ENCODE results near the gene AMN1. TPM values are rescaled to one million over a fixed set of nuclear protein-coding genes. Genes with fewer than 3 reads are reported as not detected.

The AMN1 gene
- total and polyA plus RNA-seq, 2 of the 13 experiments (the other 11 are each of a cell fraction or from before 2014, with no cell fraction given), result 7.5 to 26.5 TPM

DNA sequence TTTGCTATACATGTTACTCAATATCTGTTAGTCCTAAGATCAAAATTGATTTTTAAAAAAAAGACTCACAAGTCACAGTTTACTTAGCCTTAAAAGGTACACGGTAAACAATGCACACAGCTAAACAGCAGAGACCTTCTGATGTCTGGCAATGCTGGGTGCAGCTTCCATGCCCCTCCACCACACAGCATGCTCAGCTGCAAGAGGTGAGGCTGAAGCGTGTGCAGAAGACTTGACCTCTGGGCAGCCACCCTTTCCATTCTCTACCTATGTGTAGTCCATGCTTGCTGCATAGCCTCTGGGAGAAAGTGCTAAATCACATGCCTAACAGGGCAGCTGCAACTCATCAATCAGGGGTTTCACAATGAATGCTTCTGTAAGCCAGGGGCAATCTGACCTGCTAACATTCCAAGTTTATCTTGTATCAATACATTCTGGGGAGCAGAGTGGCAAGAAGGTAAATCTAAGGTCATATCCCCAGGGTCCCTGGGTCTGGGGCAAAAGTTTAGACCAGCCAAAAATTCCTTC, 44.5 kb upstream of the AMN1 start (continued):
- TF ChIP-seq, protein P1, sequence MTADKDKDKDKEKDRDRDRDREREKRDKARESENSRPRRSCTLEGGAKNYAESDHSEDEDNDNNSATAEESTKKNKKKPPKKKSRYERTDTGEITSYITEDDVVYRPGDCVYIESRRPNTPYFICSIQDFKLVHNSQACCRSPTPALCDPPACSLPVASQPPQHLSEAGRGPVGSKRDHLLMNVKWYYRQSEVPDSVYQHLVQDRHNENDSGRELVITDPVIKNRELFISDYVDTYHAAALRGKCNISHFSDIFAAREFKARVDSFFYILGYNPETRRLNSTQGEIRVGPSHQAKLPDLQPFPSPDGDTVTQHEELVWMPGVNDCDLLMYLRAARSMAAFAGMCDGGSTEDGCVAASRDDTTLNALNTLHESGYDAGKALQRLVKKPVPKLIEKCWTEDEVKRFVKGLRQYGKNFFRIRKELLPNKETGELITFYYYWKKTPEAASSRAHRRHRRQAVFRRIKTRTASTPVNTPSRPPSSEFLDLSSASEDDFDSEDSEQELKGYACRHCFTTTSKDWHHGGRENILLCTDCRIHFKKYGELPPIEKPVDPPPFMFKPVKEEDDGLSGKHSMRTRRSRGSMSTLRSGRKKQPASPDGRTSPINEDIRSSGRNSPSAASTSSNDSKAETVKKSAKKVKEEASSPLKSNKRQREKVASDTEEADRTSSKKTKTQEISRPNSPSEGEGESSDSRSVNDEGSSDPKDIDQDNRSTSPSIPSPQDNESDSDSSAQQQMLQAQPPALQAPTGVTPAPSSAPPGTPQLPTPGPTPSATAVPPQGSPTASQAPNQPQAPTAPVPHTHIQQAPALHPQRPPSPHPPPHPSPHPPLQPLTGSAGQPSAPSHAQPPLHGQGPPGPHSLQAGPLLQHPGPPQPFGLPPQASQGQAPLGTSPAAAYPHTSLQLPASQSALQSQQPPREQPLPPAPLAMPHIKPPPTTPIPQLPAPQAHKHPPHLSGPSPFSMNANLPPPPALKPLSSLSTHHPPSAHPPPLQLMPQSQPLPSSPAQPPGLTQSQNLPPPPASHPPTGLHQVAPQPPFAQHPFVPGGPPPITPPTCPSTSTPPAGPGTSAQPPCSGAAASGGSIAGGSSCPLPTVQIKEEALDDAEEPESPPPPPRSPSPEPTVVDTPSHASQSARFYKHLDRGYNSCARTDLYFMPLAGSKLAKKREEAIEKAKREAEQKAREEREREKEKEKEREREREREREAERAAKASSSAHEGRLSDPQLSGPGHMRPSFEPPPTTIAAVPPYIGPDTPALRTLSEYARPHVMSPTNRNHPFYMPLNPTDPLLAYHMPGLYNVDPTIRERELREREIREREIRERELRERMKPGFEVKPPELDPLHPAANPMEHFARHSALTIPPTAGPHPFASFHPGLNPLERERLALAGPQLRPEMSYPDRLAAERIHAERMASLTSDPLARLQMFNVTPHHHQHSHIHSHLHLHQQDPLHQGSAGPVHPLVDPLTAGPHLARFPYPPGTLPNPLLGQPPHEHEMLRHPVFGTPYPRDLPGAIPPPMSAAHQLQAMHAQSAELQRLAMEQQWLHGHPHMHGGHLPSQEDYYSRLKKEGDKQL (CRISPR knock-in tag; IDR thresholded peaks at IDR 0.05; ENCODE audit: low read depth), result peak; percentile 87; the same call in 1 of the 2 replicates
- TF ChIP-seq, protein P2, sequence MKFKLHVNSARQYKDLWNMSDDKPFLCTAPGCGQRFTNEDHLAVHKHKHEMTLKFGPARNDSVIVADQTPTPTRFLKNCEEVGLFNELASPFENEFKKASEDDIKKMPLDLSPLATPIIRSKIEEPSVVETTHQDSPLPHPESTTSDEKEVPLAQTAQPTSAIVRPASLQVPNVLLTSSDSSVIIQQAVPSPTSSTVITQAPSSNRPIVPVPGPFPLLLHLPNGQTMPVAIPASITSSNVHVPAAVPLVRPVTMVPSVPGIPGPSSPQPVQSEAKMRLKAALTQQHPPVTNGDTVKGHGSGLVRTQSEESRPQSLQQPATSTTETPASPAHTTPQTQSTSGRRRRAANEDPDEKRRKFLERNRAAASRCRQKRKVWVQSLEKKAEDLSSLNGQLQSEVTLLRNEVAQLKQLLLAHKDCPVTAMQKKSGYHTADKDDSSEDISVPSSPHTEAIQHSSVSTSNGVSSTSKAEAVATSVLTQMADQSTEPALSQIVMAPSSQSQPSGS (CRISPR knock-in tag; IDR thresholded peaks at IDR 0.05), result peak; percentile 48; the same call in 1 of the 2 replicates
- TF ChIP-seq, protein P3, sequence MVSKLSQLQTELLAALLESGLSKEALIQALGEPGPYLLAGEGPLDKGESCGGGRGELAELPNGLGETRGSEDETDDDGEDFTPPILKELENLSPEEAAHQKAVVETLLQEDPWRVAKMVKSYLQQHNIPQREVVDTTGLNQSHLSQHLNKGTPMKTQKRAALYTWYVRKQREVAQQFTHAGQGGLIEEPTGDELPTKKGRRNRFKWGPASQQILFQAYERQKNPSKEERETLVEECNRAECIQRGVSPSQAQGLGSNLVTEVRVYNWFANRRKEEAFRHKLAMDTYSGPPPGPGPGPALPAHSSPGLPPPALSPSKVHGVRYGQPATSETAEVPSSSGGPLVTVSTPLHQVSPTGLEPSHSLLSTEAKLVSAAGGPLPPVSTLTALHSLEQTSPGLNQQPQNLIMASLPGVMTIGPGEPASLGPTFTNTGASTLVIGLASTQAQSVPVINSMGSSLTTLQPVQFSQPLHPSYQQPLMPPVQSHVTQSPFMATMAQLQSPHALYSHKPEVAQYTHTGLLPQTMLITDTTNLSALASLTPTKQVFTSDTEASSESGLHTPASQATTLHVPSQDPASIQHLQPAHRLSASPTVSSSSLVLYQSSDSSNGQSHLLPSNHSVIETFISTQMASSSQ (IDR thresholded peaks at IDR 0.05; ENCODE audit: low read depth), result peak; percentile 46
- TF ChIP-seq, protein P3 (CRISPR knock-in tag; IDR thresholded peaks at IDR 0.05; ENCODE audit: borderline replicate concordance), result peak; percentile 59; the same call in 1 of the 2 replicates
- TF ChIP-seq, protein P4, sequence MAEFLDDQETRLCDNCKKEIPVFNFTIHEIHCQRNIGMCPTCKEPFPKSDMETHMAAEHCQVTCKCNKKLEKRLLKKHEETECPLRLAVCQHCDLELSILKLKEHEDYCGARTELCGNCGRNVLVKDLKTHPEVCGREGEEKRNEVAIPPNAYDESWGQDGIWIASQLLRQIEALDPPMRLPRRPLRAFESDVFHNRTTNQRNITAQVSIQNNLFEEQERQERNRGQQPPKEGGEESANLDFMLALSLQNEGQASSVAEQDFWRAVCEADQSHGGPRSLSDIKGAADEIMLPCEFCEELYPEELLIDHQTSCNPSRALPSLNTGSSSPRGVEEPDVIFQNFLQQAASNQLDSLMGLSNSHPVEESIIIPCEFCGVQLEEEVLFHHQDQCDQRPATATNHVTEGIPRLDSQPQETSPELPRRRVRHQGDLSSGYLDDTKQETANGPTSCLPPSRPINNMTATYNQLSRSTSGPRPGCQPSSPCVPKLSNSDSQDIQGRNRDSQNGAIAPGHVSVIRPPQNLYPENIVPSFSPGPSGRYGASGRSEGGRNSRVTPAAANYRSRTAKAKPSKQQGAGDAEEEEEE (CRISPR knock-in tag; IDR thresholded peaks at IDR 0.05; ENCODE audit: borderline replicate concordance), result no peak
- no peak for TF ChIP-seq ZNF782 (CRISPR knock-in tag; IDR thresholded peaks at IDR 0.05; ENCODE audit: borderline replicate concordance)
- TF ChIP-seq, protein P5, sequence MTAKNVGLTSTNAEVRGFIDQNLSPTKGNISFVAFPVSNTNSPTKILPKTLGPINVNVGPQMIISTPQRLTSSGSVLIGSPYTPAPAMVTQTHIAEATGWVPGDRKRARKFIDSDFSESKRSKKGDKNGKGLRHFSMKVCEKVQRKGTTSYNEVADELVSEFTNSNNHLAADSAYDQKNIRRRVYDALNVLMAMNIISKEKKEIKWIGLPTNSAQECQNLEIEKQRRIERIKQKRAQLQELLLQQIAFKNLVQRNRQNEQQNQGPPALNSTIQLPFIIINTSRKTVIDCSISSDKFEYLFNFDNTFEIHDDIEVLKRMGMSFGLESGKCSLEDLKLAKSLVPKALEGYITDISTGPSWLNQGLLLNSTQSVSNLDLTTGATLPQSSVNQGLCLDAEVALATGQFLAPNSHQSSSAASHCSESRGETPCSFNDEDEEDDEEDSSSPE (CRISPR knock-in tag; IDR thresholded peaks at IDR 0.05), result no peak; the same call in 1 of the 2 replicates
- TF ChIP-seq, protein P6, sequence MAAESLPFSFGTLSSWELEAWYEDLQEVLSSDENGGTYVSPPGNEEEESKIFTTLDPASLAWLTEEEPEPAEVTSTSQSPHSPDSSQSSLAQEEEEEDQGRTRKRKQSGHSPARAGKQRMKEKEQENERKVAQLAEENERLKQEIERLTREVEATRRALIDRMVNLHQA (CRISPR knock-in tag; IDR thresholded peaks at IDR 0.05), result peak; percentile 5; the same call in 1 of the 2 replicates
- peak; percentile 60; the same call in 1 of the 2 replicates for TF ChIP-seq KAT7 (CRISPR knock-in tag; IDR thresholded peaks at IDR 0.05; ENCODE audit: borderline replicate concordance)
- TF ChIP-seq KLF13 (CRISPR knock-in tag; IDR thresholded peaks at IDR 0.05), result no peak
- TF ChIP-seq DMAP1 (CRISPR knock-in tag; IDR thresholded peaks at IDR 0.05), result peak; percentile 75
- TF ChIP-seq, protein P7, sequence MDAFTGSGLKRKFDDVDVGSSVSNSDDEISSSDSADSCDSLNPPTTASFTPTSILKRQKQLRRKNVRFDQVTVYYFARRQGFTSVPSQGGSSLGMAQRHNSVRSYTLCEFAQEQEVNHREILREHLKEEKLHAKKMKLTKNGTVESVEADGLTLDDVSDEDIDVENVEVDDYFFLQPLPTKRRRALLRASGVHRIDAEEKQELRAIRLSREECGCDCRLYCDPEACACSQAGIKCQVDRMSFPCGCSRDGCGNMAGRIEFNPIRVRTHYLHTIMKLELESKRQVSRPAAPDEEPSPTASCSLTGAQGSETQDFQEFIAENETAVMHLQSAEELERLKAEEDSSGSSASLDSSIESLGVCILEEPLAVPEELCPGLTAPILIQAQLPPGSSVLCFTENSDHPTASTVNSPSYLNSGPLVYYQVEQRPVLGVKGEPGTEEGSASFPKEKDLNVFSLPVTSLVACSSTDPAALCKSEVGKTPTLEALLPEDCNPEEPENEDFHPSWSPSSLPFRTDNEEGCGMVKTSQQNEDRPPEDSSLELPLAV (CRISPR knock-in tag; conservative IDR thresholded peaks at IDR 0.05; ENCODE audit: low read depth), result no peak

Data from HepG2 (cell line).